Endometrium (tissue), 2 donors: ENCODE data around the gene EIF4G1.
"Not testable (repeated sequence)": the region's sequence is repeated elsewhere in the genome, so short reads cannot be mapped to it uniquely, and the experiment has no call there.

Experiments
- FAIRE-seq: peaks from 2 replicates; lab custom pipeline; 2012; peaks lifted over from hg19 to GRCh38; lab: Jason Lieb, UNC
- donor health status: control.
- donor health status: control.

Gene EIF4G1, protein sequence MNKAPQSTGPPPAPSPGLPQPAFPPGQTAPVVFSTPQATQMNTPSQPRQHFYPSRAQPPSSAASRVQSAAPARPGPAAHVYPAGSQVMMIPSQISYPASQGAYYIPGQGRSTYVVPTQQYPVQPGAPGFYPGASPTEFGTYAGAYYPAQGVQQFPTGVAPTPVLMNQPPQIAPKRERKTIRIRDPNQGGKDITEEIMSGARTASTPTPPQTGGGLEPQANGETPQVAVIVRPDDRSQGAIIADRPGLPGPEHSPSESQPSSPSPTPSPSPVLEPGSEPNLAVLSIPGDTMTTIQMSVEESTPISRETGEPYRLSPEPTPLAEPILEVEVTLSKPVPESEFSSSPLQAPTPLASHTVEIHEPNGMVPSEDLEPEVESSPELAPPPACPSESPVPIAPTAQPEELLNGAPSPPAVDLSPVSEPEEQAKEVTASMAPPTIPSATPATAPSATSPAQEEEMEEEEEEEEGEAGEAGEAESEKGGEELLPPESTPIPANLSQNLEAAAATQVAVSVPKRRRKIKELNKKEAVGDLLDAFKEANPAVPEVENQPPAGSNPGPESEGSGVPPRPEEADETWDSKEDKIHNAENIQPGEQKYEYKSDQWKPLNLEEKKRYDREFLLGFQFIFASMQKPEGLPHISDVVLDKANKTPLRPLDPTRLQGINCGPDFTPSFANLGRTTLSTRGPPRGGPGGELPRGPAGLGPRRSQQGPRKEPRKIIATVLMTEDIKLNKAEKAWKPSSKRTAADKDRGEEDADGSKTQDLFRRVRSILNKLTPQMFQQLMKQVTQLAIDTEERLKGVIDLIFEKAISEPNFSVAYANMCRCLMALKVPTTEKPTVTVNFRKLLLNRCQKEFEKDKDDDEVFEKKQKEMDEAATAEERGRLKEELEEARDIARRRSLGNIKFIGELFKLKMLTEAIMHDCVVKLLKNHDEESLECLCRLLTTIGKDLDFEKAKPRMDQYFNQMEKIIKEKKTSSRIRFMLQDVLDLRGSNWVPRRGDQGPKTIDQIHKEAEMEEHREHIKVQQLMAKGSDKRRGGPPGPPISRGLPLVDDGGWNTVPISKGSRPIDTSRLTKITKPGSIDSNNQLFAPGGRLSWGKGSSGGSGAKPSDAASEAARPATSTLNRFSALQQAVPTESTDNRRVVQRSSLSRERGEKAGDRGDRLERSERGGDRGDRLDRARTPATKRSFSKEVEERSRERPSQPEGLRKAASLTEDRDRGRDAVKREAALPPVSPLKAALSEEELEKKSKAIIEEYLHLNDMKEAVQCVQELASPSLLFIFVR (N-terminal part only)

DNA sequence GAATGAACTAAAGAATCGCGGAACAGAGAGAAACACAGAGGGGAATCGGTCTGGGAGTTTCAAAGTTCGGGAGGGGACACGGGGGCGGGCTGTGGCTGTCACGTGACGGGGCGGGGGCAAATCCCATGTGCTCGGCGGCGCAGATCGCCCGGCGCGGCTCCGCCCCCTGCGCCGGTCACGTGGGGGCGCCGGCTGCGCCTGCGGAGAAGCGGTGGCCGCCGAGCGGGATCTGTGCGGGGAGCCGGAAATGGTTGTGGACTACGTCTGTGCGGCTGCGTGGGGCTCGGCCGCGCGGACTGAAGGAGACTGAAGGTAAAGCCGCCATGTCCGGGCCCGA, at the start of gene EIF4G1:
TSS of gene EIF4G1 (plus strand) at position 244 of the 337 bp plus-strand sequence. CDS start 1,191 bp downstream, outside the sequence.
- FAIRE-seq, result no peak

GRCh38 chr3:184267249-184267648, 47.2 kb upstream of the EIF4G1 start:
- FAIRE-seq, result not testable (repeated sequence)

DNA sequence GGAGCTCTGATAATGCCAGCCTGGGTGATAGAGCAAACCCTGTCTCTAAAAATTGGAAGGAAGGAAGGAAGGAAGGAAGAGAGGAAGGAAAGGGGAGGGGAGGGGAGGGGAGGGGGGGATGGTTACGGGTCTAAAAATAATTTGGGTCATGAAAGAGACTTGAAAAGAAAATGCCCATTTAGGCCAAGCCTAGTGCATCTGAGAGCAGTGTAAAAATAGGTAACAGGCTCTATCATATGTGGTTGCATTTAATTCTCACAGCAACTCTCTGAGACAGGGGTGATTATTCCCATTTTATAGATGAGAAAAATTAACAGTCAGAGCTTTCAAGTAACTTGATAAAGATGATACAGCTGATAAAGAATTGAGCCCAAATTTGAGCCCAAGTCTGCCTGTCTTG, 42.1 kb upstream of the EIF4G1 start:
- FAIRE-seq, result no peak

DNA sequence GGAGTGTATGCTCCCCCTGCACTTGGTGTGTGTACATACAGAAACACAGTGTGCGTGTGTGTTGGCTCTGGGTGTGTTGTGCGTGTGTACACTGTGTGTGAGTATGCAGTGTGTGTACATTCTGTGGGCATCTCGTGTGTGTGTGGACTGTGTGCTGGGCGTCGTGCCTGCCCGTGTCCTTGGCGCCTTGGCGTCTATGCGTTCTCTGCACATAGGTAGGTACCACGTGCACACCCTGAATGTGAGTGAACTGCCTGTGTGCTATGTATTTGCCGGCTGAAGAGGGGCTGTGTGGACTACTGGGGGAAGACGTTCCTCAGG, 39.1 kb upstream of the EIF4G1 start:
- no peak for FAIRE-seq

- FAIRE-seq, result no peak
Observed at GRCh38 chr3:184275961-184276910, 38.2 kb upstream of the EIF4G1 start, which contains the start of gene ECE2. ECE2 (plus strand) TSS chr3:184276022; CDS start chr3:184276154, 132 bp downstream.

DNA sequence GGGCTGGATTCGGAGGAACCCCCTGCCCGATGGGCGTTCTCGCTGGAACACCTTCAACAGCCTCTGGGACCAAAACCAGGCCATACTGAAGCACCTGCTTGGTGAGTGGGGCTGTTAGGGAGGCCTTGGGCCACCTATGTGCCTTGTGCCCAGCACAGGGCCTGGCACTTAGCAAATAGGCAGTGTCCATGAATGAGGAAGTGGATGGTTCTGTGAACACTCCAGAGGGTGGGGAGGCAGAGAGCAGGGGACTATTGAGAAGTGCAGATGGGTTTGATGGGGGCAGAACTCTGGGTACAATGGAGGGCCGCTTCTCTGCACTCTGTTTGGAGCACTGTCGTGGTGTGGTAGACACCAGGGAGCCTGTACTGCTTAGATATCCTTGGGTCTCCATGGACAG, 37.0 kb upstream of the EIF4G1 start:
- FAIRE-seq, result no peak

GRCh38 chr3:184282941-184283340, 31.5 kb upstream of the EIF4G1 start:
- FAIRE-seq, result no peak

DNA sequence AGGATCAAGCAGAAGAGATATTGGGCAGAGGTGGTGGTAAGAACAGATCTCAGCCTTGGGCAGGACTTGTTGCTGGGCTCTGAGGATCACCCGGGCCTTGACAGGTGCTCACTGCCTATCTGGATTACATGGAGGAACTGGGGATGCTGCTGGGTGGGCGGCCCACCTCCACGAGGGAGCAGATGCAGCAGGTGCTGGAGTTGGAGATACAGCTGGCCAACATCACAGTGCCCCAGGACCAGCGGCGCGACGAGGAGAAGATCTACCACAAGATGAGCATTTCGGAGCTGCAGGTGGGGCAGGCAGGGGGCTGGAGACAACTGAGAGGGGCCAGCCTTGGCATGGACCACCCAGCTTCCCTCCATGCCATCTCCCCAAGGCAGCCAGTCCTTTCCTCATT, 30.7 kb upstream of the EIF4G1 start:
- no peak for FAIRE-seq

GRCh38 chr3:184284696-184285095, 29.7 kb upstream of the EIF4G1 start:
- no peak for FAIRE-seq

- FAIRE-seq, result no peak
Observed at GRCh38 chr3:184289426-184289938, 24.9 kb upstream of the EIF4G1 start.

DNA sequence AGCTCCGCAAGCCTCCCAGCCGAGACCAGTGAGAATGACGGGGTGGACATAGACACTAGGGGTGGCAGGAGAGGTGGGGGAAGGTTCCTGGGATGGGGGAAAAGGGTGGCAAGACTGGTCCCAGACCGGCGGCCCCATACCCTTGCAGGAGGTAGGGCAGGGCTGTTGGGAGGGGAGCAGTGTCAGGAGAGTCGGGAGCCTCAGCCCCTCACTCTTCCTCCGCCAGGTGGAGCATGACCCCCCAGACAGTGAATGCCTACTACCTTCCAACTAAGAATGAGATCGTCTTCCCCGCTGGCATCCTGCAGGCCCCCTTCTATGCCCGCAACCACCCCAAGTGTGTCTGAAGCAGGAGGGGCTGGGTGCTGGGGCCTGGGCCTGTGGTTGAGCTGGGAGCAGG, 24.1 kb upstream of the EIF4G1 start:
- FAIRE-seq, result no peak

GRCh38 chr3:184291044-184291737, 23.2 kb upstream of the EIF4G1 start:
- no peak for FAIRE-seq

GRCh38 chr3:184291738-184292445, 22.5 kb upstream of the EIF4G1 start:
- no peak for FAIRE-seq

DNA sequence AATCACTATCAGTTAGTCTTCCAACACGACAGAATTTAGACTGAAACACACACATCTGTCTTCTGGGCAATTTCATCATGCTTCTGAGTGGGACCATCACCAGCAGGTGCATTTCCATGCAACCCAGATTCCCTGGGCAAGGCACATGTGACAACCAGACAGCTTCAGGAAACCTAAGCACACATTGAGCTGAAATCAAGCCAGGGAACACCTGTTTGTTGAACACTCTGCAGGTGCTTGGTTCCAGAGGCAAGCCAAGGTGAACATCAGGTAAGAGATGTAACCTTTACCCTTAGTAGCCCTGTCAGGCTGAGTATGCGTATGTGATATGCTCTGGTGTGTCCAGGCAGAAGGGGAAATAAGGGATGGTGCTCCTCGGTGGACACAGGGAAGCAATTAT, 18.6 kb upstream of the EIF4G1 start:
- FAIRE-seq, result no peak

DNA sequence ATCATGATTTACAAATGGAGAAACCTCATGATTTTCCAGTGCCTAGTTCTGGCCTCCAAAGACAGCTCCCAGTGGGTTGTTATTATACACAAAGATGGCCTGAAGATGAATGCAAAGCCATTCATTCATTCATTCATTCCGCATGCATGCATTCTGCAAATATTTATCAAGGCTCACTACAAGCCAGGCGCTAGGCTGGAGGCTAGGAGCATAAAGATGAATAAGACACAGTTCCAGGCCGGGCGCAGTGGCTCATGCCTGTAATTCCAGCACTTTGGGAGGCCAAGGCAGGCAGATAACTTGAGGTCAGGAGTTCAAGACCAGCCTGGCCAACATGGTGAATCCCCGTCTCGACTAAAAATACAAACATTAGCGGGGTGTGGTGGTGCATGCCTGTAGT, 17.8 kb upstream of the EIF4G1 start:
- FAIRE-seq, result no peak

DNA sequence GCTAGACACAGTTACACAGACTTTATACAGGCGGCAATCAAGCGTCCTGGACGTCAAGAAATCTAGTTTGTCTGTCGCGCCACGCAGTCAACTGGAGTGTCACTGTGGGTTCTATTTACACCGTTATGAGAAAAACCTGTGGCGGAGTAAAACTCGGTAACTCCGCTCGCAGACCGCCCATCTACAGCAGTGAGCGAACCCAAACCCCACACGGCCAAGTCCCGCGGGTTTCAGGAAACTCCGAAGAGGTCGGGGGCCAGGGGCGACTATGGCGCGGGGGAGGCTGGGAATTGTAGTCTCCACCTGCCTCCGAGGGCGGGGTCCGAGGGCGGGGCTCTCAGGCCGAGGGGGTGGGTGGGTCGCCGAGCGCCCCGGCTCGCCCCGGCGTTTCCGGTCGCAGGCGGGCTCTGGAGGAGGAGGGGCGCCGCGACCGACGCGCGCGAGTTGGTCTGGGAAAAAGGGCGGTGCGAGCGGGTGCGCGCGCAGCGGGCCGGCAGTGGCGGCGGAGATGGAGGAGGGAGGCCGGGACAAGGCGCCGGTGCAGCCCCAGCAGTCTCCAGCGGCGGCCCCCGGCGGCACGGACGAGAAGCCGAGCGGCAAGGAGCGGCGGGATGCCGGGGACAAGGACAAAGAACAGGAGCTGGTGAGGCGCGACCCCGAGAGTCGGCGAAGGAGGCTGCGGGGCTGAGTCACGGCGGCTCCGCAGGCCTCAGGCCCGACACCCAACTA, 15.5 kb upstream of the EIF4G1 start, which contains the start of gene PSMD2:
TSS of gene PSMD2 (plus strand) at position 483 of the 729 bp plus-strand sequence. CDS start at position 509, 26 bp downstream.
- no peak for FAIRE-seq

DNA sequence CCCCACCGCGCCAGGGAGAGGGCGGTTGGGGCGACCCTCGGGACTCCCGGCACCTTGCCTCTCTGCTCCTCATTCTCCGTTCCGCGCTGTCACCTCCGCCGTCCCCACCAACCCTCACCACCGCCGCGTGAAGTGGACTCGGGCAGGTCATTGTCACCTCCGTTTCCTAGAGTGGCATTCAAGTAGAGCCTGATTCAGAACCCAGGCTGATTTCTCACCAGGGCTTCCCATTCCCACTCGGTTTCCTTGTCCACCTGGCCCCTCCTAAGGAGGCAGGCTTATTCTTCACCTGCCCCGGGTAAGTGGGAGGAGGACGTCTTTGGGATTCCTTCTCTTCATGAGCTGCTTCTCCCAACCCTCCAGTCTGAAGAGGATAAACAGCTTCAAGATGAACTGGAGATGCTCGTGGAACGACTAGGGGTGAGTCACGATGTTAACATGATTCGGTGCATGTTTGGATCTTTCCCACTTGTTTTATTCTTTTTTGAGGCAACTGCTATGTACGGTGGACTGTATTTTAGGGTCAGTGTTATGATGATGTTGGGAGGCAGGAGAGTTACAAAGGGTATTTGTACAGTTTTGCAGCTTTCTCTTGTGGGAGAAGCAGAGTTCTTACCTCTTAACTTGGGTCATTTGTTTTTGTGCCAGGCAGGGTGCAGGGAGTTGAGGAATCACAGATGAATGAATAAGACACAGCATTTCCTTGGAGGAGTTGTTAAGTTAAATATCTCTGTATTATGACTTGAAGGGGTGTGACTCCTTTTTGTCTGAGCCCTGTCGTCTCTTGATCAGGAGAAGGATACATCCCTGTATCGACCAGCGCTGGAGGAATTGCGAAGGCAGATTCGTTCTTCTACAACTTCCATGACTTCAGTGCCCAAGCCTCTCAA, 14.7 kb upstream of the EIF4G1 start:
- FAIRE-seq, result no peak

DNA sequence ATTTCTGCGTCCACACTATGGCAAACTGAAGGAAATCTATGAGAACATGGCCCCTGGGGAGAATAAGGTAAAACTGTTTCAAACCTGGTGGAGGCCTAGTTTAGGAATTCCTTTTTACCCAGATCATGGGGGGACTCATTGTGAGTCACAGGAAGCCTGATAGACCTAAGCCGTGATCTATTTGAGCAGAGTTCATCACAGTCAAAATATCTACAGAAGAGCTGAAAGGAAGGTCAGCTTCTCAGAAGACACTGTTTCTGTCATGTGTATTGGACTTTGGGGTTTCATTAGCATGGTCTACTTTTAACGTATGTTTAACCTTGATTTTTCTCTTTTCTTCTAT, 14.1 kb upstream of the EIF4G1 start:
- FAIRE-seq, result no peak
